GM12872 (cell line): Measurements from ENCODE around the gene DLG4.

Experiments
- CTCF ChIP-seq: IDR thresholded peaks from 3 replicates; pipeline ENCODE4 v1.5.1; 2011; ENCODE audit warnings: low read depth, mild to moderate bottlenecking, low read length, moderate library complexity; ENCODE audit not compliant: insufficient read depth

Gene DLG4

GRCh38 chr17:7191571-7192270, 27.9 kb downstream of the DLG4 start:
- TF ChIP-seq CTCF = no peak

- TF ChIP-seq CTCF = no peak
Measured at GRCh38 chr17:7191069-7191468, 28.6 kb downstream of the DLG4 start.

- no peak for TF ChIP-seq CTCF
Measured at GRCh38 chr17:7190276-7190917, 29.2 kb downstream of the DLG4 start.

- peak; percentile 47 for TF ChIP-seq CTCF
Measured at GRCh38 chr17:7186241-7186640, 33.4 kb downstream of the DLG4 start.

- TF ChIP-seq CTCF = no peak
Measured at GRCh38 chr17:7184647-7185046, 35.0 kb downstream of the DLG4 start.

GRCh38 chr17:7184091-7184488, 35.5 kb downstream of the DLG4 start:
- TF ChIP-seq CTCF = no peak

GRCh38 chr17:7183433-7184090, 36.1 kb downstream of the DLG4 start:
- TF ChIP-seq CTCF = no peak
